Measurements from ENCODE around the gene DISC1. TPM values are rescaled to one million over a fixed set of nuclear protein-coding genes. Genes with fewer than 3 reads are reported as not detected.

The DISC1 gene
- total RNA-seq, 3 donors from 2014 or later = 4.8 to 11.3 (median 8.9) TPM

DNA sequence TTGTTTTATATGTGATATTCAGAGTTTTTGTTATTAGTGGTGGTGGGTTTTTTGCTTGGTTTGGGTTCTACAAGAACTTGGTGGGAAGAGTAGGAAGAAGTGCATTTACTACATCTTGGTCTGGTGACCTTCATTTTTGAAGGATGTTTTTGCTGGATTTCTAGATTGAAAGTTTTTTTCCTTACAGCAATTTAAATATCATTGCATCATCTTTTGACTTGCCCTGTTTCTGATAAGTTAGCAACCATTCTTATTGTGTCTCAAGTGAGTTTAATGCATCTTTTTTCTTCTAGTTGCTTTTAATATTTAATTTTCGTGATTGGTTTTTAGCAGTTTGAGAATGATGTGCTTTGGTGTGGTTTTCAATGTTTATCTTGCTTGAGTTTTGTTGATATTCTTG, 447.7 kb downstream of the DISC1 start:
- intact Hi-C loops (cut with DNase I, micrococcal nuclease) = no loop called here
- Histone ChIP-seq H3K4me3 (no peak overlapping the region), H3K9me3 (no peaks in the 10 kb centered on the region), H3K36me3 (ENCODE audit: low read depth) (no peaks in the 10 kb centered on the region), H3K4me1 (ENCODE audit: low read depth) (no peaks in the 10 kb centered on the region)
- TF ChIP-seq, protein P1, sequence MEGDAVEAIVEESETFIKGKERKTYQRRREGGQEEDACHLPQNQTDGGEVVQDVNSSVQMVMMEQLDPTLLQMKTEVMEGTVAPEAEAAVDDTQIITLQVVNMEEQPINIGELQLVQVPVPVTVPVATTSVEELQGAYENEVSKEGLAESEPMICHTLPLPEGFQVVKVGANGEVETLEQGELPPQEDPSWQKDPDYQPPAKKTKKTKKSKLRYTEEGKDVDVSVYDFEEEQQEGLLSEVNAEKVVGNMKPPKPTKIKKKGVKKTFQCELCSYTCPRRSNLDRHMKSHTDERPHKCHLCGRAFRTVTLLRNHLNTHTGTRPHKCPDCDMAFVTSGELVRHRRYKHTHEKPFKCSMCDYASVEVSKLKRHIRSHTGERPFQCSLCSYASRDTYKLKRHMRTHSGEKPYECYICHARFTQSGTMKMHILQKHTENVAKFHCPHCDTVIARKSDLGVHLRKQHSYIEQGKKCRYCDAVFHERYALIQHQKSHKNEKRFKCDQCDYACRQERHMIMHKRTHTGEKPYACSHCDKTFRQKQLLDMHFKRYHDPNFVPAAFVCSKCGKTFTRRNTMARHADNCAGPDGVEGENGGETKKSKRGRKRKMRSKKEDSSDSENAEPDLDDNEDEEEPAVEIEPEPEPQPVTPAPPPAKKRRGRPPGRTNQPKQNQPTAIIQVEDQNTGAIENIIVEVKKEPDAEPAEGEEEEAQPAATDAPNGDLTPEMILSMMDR (IDR thresholded peaks at IDR 0.05) = no peak
- DNase-seq = no peak
- ATAC-seq = no peak

DNA sequence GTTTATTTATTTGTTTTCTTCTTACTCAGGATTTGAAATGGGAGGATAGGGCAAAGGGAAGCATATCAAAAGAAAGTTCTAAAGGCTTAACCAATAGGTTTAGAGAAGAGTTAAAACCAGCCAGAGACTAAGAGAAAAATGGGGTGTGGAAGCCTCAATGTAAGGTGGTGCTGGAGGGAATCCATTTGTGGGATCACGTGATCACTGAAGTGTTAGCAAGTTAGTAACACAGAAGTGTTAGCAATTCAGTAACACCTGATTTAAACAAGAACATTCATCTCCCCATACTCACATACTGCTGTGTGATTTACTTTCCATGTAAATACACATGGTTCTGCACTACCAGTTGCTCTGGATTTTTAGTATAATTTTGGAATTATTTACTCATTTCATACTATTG, 451.2 kb downstream of the DISC1 start:
- intact Hi-C loops (cut with DNase I, micrococcal nuclease) = no loop called here
- no peaks in the 10 kb centered on the region for H3K36me3 ChIP-seq (ENCODE audit: low read depth)
- ATAC-seq (no peak), DNase-seq (no peak)
- TF ChIP-seq, protein P1 (IDR thresholded peaks at IDR 0.05) = no peak
- H3K4me1 ChIP-seq (ENCODE audit: low read depth) = no peaks in the 10 kb centered on the region
- H3K4me3 ChIP-seq = no peak overlapping the region
- H3K9me3 ChIP-seq = peaks cover 9% of the 10 kb centered on the region

DNA sequence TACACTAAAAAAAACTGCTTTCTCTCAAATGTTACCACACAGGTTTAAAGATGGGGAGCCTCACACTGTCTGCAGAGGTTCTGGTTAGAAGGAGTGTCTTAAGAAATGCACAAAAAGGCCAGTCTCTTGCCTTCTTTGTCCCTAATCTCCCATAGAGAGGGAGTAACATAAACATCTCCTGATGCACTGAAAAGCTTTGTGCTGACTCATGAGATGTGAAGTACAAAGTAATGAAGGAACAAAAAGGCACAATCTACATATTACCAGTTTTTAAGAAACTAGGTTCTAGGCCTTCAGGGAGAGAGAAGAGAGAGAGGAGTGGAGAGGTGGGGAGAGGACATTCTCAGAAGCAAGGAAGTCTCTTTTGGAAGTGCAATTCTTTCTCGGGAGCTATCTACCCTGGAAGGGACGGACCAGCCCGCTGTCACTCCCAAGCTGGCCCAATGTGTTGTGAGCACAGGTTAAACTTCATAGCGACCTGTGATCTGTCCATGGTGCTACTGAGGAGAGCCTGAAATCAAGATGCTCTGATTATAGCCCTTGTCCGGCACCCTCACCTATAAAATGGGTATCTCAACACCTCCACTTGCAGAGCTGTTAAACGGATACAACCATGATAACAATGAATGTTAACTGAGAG, 458.1 kb downstream of the DISC1 start:
- Histone ChIP-seq H3K9me3 (peaks cover 8% of the 10 kb centered on the region), H3K4me1 (ENCODE audit: low read depth) (no peaks in the 10 kb centered on the region), H3K4me3 (no peak overlapping the region), H3K36me3 (ENCODE audit: low read depth) (no peaks in the 10 kb centered on the region)
- intact Hi-C loops (cut with DNase I, micrococcal nuclease) = no loop called here
- ATAC-seq (peak; percentile 46), DNase-seq (peak in 1 of 3 donors; percentile 12)
- TF ChIP-seq, protein P1 (IDR thresholded peaks at IDR 0.05) = no peak

DNA sequence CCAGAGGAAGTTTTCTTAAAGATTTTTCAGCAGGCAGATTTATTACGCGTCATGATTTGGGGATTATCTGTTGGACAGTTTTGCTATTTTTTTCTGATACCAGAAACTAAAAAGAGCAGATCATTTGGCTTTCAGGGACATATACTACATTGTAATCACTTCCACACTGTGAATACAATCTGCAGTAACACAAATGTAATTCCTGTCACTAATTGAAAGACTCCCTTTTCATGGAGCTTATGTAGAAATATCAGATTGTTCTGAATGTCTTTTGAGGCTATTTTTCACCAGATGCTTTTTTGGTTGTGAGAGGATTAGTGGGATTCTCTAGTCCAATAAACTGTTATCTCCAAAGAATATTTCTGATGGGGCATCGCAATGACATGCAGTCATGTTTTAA, 464.2 kb downstream of the DISC1 start:
- intact Hi-C loops (cut with DNase I, micrococcal nuclease) = no loop called here
- H3K4me3 ChIP-seq = no peak overlapping the region
- no peaks in the 10 kb centered on the region for H3K9me3 ChIP-seq
- H3K4me1 ChIP-seq (ENCODE audit: low read depth) = no peaks in the 10 kb centered on the region
- no peak for ATAC-seq
- no peaks in the 10 kb centered on the region for H3K36me3 ChIP-seq (ENCODE audit: low read depth)
- TF ChIP-seq, protein P1 (IDR thresholded peaks at IDR 0.05) = no peak
- DNase-seq = no peak

Other genes starting within 250 kb of the DISC1 start
- gene EGLN1, start 204.5 kb upstream of the DISC1 start, total RNA-seq = 10 to 100 TPM; 49.3 to 61.1 (median 55.0) TPM
- gene TSNAX, start 98.1 kb upstream of the DISC1 start, total RNA-seq = 10 to 100 TPM; 22.0 to 33.2 (median 31.4) TPM